SK-N-SH treated with all-trans-retinoic acid at 6 μM for 48 hours (cell line): ENCODE results near the gene C7orf57.

Source experiments
- ATAC-seq: fragments of 200-7000 bp; cut with Tn5 transposase; 3 replicates; pipeline ENCODE4 v1.9.1; 2020; ENCODE audit warnings: mild to moderate bottlenecking, moderate library complexity
- ARNTL ChIP-seq: fragments of 450-650 bp; formaldehyde crosslinking; IDR thresholded peaks from 2 replicates; pipeline ENCODE4 v1.5.0; 2020; ENCODE audit warnings: low read depth, mild to moderate bottlenecking, moderate library complexity, borderline replicate concordance
- CSDC2 ChIP-seq: fragments of 250-450 bp; sonication (Bioruptor Pico); IDR thresholded peaks from 2 replicates; pipeline ENCODE4 v1.5.0; 2020; ENCODE audit warnings: mild to moderate bottlenecking, moderate library complexity
- CSRNP3 ChIP-seq: fragments of 250-450 bp; sonication (Bioruptor Pico); IDR thresholded peaks from 2 replicates; pipeline ENCODE4 v1.5.1; 2021; ENCODE audit warnings: mild to moderate bottlenecking, moderate library complexity
- ESRRG ChIP-seq: fragments of 250-450 bp; sonication (Bioruptor Pico); IDR thresholded peaks from 2 replicates; pipeline ENCODE4 v1.6.1; 2021; ENCODE audit warnings: mild to moderate bottlenecking
- GLIS3 ChIP-seq: fragments of 250-450 bp; sonication (Bioruptor Pico); IDR thresholded peaks from 2 replicates; pipeline ENCODE4 v1.5.0; 2020; ENCODE audit warnings: mild to moderate bottlenecking, moderate library complexity
- OSR1 ChIP-seq: fragments of 250-450 bp; sonication (Bioruptor Pico); IDR thresholded peaks from 2 replicates; pipeline ENCODE4 v1.8.0; 2022; ENCODE audit warnings: moderate library complexity, mild to moderate bottlenecking, inconsistent platforms
- PPARA ChIP-seq: fragments of 250-450 bp; sonication (Bioruptor Pico); IDR thresholded peaks from 2 replicates; pipeline ENCODE4 v1.5.0; 2020; ENCODE audit warnings: mild to moderate bottlenecking, borderline replicate concordance
- RARB ChIP-seq: fragments of 250-450 bp; sonication (Bioruptor Pico); IDR thresholded peaks from 2 replicates; pipeline ENCODE4 v1.8.0; 2021; ENCODE audit warnings: mild to moderate bottlenecking, moderate library complexity
- SNAI2 ChIP-seq: fragments of 250-450 bp; sonication (Bioruptor Pico); IDR thresholded peaks from 2 replicates; pipeline ENCODE4 v1.5.0; 2020; ENCODE audit warnings: mild to moderate bottlenecking, moderate library complexity
- TCF4 ChIP-seq: fragments of 250-450 bp; sonication (Bioruptor Pico); IDR thresholded peaks from 2 replicates; pipeline ENCODE4 v1.8.0; 2021; ENCODE audit warnings: mild to moderate bottlenecking, moderate library complexity, borderline replicate concordance
- TOX ChIP-seq: fragments of 250-450 bp; sonication (Bioruptor Pico); IDR thresholded peaks from 2 replicates; pipeline ENCODE4 v1.8.0; 2021; ENCODE audit warnings: mild to moderate bottlenecking, moderate library complexity, borderline replicate concordance
- ZC3H10 ChIP-seq: fragments of 250-450 bp; sonication (Bioruptor Pico); IDR thresholded peaks from 2 replicates; pipeline ENCODE4 v1.5.1; 2021; ENCODE audit warnings: mild to moderate bottlenecking, moderate library complexity
- ZFP3 ChIP-seq: fragments of 250-450 bp; sonication (Bioruptor Pico); IDR thresholded peaks from 2 replicates; pipeline ENCODE4 v1.5.0; 2020; ENCODE audit warnings: mild to moderate bottlenecking, moderate library complexity
- ZFP30 ChIP-seq: fragments of 450-650 bp; formaldehyde crosslinking; IDR thresholded peaks from 2 replicates; pipeline ENCODE4 v1.5.0; 2022; ENCODE audit warnings: mild to moderate bottlenecking, moderate library complexity
- ZNF70 ChIP-seq: fragments of 450-650 bp; formaldehyde crosslinking; IDR thresholded peaks from 2 replicates; pipeline ENCODE4 v1.5.0; 2020; ENCODE audit warnings: mild to moderate bottlenecking, moderate library complexity
- ZNF8 ChIP-seq: fragments of 450-650 bp; formaldehyde crosslinking; IDR thresholded peaks from 2 replicates; pipeline ENCODE4 v1.5.0; 2020; ENCODE audit warnings: mild to moderate bottlenecking, moderate library complexity
- TF ChIP-seq, protein P1 (sequence below): fragments of 250-450 bp; sonication (Bioruptor Pico); IDR thresholded peaks from 2 replicates; pipeline ENCODE4 v1.8.0; 2021; ENCODE audit warnings: low read depth, mild to moderate bottlenecking, moderate library complexity, borderline replicate concordance
- TF ChIP-seq, protein P2 (sequence below): fragments of 250-450 bp; sonication (Bioruptor Pico); IDR thresholded peaks from 2 replicates; pipeline ENCODE4 v1.5.0; 2020; ENCODE audit warnings: mild to moderate bottlenecking, moderate library complexity
- TF ChIP-seq, protein P3 (sequence below): fragments of 250-450 bp; sonication (Bioruptor Pico); IDR thresholded peaks from 2 replicates; pipeline ENCODE4 v1.8.0; 2020; ENCODE audit warnings: mild to moderate bottlenecking, moderate library complexity, borderline replicate concordance
- TF ChIP-seq, protein P4 (sequence below): fragments of 250-450 bp; sonication (Bioruptor Pico); IDR thresholded peaks from 2 replicates; pipeline ENCODE4 v1.5.1; 2020; ENCODE audit warnings: low read depth, mild to moderate bottlenecking, moderate library complexity

C7orf57 gene

DNA sequence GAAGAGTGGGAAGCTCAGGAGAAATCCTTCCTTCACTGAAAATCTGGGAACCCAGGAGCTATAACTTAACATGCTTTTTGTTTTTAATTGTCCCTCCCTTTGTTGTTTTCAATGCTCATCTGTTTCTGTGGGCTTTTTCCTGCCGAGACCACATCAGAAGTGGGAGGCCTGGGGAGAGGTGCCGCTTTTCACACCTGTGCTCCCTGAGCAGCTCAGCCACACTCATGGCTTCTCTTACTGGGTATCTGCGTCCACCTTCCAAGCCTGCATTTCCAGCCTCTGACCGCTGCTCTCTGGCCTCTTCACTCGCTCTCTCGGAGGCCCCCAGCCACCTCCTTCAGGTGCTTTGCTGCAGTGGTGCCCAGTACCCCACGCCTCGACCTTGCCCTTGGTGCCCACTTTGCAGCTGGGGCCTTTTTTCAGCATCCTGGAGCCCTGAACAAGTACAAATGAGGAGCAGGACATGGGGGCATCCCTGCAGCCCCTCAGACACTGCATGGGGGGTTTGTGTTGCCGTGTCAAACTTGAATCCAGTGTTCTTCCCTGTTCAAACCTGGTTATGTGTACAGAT is 9.9 kb downstream of the C7orf57 start (continued):
- TF ChIP-seq, protein P1, sequence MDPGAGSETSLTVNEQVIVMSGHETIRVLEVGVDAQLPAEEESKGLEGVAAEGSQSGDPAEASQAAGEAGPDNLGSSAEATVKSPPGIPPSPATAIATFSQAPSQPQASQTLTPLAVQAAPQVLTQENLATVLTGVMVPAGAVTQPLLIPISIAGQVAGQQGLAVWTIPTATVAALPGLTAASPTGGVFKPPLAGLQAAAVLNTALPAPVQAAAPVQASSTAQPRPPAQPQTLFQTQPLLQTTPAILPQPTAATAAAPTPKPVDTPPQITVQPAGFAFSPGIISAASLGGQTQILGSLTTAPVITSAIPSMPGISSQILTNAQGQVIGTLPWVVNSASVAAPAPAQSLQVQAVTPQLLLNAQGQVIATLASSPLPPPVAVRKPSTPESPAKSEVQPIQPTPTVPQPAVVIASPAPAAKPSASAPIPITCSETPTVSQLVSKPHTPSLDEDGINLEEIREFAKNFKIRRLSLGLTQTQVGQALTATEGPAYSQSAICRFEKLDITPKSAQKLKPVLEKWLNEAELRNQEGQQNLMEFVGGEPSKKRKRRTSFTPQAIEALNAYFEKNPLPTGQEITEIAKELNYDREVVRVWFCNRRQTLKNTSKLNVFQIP (CRISPR knock-in tag): no peak
- no peak for TF ChIP-seq ZNF70
- TF ChIP-seq RARB (CRISPR knock-in tag): no peak
- no peak for TF ChIP-seq ZNF8 (CRISPR knock-in tag)
- no peak for TF ChIP-seq TOX (CRISPR knock-in tag)
- no peak for TF ChIP-seq SNAI2 (CRISPR knock-in tag)
- no peak for TF ChIP-seq ZFP30 (CRISPR knock-in tag)
- TF ChIP-seq ZFP3 (CRISPR knock-in tag): no peak

DNA sequence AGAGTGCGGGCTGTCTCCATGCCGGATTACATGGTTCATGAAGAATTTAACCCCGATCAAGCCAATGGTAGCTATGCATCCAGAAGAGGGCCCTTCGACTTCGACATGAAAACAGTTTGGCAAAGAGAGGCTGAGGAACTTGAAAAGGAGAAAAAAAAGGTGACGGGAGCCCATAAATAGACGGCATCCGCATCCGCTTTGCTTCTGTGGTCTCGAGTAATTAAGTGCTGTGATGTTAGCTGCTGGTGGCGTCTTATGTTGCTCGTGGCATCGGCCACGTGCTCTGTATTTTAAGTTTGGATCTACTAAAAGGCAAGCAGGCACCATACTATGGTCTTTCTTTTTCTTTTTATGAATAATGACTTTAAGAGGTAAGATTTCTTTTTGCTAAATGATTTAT is 11.1 kb downstream of the C7orf57 start:
- no peak for ATAC-seq
- TF ChIP-seq, protein P2, sequence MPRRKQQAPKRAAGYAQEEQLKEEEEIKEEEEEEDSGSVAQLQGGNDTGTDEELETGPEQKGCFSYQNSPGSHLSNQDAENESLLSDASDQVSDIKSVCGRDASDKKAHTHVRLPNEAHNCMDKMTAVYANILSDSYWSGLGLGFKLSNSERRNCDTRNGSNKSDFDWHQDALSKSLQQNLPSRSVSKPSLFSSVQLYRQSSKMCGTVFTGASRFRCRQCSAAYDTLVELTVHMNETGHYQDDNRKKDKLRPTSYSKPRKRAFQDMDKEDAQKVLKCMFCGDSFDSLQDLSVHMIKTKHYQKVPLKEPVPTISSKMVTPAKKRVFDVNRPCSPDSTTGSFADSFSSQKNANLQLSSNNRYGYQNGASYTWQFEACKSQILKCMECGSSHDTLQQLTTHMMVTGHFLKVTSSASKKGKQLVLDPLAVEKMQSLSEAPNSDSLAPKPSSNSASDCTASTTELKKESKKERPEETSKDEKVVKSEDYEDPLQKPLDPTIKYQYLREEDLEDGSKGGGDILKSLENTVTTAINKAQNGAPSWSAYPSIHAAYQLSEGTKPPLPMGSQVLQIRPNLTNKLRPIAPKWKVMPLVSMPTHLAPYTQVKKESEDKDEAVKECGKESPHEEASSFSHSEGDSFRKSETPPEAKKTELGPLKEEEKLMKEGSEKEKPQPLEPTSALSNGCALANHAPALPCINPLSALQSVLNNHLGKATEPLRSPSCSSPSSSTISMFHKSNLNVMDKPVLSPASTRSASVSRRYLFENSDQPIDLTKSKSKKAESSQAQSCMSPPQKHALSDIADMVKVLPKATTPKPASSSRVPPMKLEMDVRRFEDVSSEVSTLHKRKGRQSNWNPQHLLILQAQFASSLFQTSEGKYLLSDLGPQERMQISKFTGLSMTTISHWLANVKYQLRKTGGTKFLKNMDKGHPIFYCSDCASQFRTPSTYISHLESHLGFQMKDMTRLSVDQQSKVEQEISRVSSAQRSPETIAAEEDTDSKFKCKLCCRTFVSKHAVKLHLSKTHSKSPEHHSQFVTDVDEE: no peak
- TF ChIP-seq, protein P3, sequence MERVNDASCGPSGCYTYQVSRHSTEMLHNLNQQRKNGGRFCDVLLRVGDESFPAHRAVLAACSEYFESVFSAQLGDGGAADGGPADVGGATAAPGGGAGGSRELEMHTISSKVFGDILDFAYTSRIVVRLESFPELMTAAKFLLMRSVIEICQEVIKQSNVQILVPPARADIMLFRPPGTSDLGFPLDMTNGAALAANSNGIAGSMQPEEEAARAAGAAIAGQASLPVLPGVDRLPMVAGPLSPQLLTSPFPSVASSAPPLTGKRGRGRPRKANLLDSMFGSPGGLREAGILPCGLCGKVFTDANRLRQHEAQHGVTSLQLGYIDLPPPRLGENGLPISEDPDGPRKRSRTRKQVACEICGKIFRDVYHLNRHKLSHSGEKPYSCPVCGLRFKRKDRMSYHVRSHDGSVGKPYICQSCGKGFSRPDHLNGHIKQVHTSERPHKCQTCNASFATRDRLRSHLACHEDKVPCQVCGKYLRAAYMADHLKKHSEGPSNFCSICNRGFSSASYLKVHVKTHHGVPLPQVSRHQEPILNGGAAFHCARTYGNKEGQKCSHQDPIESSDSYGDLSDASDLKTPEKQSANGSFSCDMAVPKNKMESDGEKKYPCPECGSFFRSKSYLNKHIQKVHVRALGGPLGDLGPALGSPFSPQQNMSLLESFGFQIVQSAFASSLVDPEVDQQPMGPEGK (CRISPR knock-in tag): no peak
- no peak for TF ChIP-seq GLIS3
- TF ChIP-seq TCF4 (CRISPR knock-in tag): no peak
- no peak for TF ChIP-seq ESRRG (CRISPR knock-in tag)

DNA sequence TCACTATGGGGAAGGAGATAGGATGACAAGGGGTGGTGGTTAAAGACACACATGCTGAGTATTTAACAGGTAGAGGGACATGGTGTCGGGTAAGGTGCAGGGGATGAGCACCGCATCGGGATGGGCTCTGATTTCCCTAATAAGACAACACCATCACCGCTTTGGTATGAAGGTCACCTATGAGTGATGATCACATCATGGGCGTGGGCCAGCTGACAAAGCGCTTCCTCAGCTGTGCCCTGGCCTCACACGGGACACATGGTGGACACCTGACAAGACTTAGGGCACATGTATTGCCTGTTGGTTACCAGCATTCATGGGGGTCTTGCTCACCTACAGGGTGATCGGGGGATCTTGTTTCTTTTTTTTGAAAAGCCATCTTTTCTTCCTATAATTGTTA is 12.8 kb downstream of the C7orf57 start:
- TF ChIP-seq GLIS3: no peak
- no peak for TF ChIP-seq ZFP3 (CRISPR knock-in tag)
- TF ChIP-seq ZNF8 (CRISPR knock-in tag): no peak
- TF ChIP-seq ARNTL (CRISPR knock-in tag): no peak
- no peak for TF ChIP-seq TCF4 (CRISPR knock-in tag)
- TF ChIP-seq ZC3H10 (CRISPR knock-in tag): no peak
- TF ChIP-seq, protein P3 (CRISPR knock-in tag): no peak
- TF ChIP-seq, protein P2: no peak
- no peak for TF ChIP-seq CSRNP3 (CRISPR knock-in tag)
- no peak for TF ChIP-seq ZFP30 (CRISPR knock-in tag)
- no peak for TF ChIP-seq ZNF70
- no peak for TF ChIP-seq ESRRG (CRISPR knock-in tag)
- no peak for TF ChIP-seq SNAI2 (CRISPR knock-in tag)
- no peak for TF ChIP-seq PPARA (CRISPR knock-in tag)
- no peak for TF ChIP-seq CSDC2 (CRISPR knock-in tag)
- TF ChIP-seq, protein P4, sequence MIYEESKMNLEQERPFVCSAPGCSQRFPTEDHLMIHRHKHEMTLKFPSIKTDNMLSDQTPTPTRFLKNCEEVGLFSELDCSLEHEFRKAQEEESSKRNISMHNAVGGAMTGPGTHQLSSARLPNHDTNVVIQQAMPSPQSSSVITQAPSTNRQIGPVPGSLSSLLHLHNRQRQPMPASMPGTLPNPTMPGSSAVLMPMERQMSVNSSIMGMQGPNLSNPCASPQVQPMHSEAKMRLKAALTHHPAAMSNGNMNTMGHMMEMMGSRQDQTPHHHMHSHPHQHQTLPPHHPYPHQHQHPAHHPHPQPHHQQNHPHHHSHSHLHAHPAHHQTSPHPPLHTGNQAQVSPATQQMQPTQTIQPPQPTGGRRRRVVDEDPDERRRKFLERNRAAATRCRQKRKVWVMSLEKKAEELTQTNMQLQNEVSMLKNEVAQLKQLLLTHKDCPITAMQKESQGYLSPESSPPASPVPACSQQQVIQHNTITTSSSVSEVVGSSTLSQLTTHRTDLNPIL (CRISPR knock-in tag): no peak
- TF ChIP-seq OSR1 (CRISPR knock-in tag): no peak
- no peak for ATAC-seq
